GM12892 (cell line): ENCODE results near the gene CTSD.

Source experiments
- POLR2A ChIP-seq: IDR thresholded peaks from 2 replicates; pipeline ENCODE4 v1.6.1; 2011; ENCODE audit warnings: low read depth, low read length, control low read depth
- POLR2AphosphoS5 ChIP-seq: IDR thresholded peaks from 2 replicates; pipeline ENCODE4 v1.6.1; 2011; ENCODE audit warnings: low read depth, low read length, control low read depth
- TAF1 ChIP-seq: IDR thresholded peaks from 2 replicates; pipeline ENCODE4 v1.6.1; 2011; ENCODE audit warnings: low read depth, mild to moderate bottlenecking, control low read depth, low read length, borderline replicate concordance

- TF ChIP-seq POLR2AphosphoS5 (no peak), POLR2A (0 out of 2 replicates have a peak, but pooled peaks have one; percentile 15), TAF1 (no peak)
Measured at GRCh38 chr11:1749395-1750351, 14.1 kb downstream of the CTSD start.
